ENCODE data around the gene PFDN2.
A peak's percentile ranks its signal among the peaks of the same experiment; 100 is the strongest.
"Not testable (repeated sequence)": the region's sequence is repeated elsewhere in the genome, so short reads cannot be mapped to it uniquely, and the experiment has no call there.

Gene PFDN2

GRCh38 chr1:161121834-161122233 lies 4.0 kb upstream of the PFDN2 start:
- peaks cover 9% of the 10 kb centered on the region for H3K79me2 ChIP-seq (ENCODE audit: insufficient read depth, low read length)
- H3F3A ChIP-seq (ENCODE audit: insufficient read depth, low read length): no peaks in the 10 kb centered on the region
- TF ChIP-seq CTCF (IDR thresholded peaks at IDR 0.05; ENCODE audit: low read length) (no peak), EZH2 (IDR thresholded peaks at IDR 0.05; ENCODE audit: borderline replicate concordance, low read length) (no peak)
- H2AFZ ChIP-seq (ENCODE audit: low read length): no peak overlapping the region
- no peaks in the 10 kb centered on the region for H3K9me3 ChIP-seq (ENCODE audit: low read length)
- H3K36me3 ChIP-seq (ENCODE audit: insufficient read depth, low read length): peaks cover 63% of the 10 kb centered on the region
- H3K4me3 ChIP-seq (ENCODE audit: low read depth, low read length, poor library complexity, severe bottlenecking): no peak overlapping the region
- H3K27ac ChIP-seq (ENCODE audit: low read depth, low read length, poor library complexity, severe bottlenecking): no peak overlapping the region
- no peaks in the 10 kb centered on the region for H3K9me2 ChIP-seq (ENCODE audit: low read depth, low read length)
- H4K20me1 ChIP-seq (ENCODE audit: insufficient read depth, low read length): no peaks in the 10 kb centered on the region
- H3K4me2 ChIP-seq (ENCODE audit: low read length): no peak overlapping the region
- peaks cover 19% of the 10 kb centered on the region for H3K4me1 ChIP-seq (ENCODE audit: insufficient read depth, low read length, severe bottlenecking)
- H3K27me3 ChIP-seq (ENCODE audit: insufficient read depth, low read length): no peaks in the 10 kb centered on the region
- H3K9ac ChIP-seq (ENCODE audit: low read length): no peak overlapping the region

GRCh38 chr1:161121042-161121650 lies 3.3 kb upstream of the PFDN2 start:
- H2AFZ ChIP-seq (ENCODE audit: low read length): no peak overlapping the region
- H3K4me2 ChIP-seq (ENCODE audit: low read length): no peak overlapping the region
- H3K79me2 ChIP-seq (ENCODE audit: insufficient read depth, low read length): peaks cover 16% of the 10 kb centered on the region
- no peak overlapping the region for H3K4me3 ChIP-seq (ENCODE audit: low read depth, low read length, poor library complexity, severe bottlenecking)
- no peak overlapping the region for H3K27ac ChIP-seq (ENCODE audit: low read depth, low read length, poor library complexity, severe bottlenecking)
- H3K9ac ChIP-seq (ENCODE audit: low read length): no peak overlapping the region
- no peaks in the 10 kb centered on the region for H3K9me2 ChIP-seq (ENCODE audit: low read depth, low read length)
- peaks cover 26% of the 10 kb centered on the region for H3K4me1 ChIP-seq (ENCODE audit: insufficient read depth, low read length, severe bottlenecking)
- H4K20me1 ChIP-seq (ENCODE audit: insufficient read depth, low read length): no peaks in the 10 kb centered on the region
- no peaks in the 10 kb centered on the region for H3F3A ChIP-seq (ENCODE audit: insufficient read depth, low read length)
- H3K36me3 ChIP-seq (ENCODE audit: insufficient read depth, low read length): peaks cover 64% of the 10 kb centered on the region
- H3K9me3 ChIP-seq (ENCODE audit: low read length): no peaks in the 10 kb centered on the region
- TF ChIP-seq EZH2 (IDR thresholded peaks at IDR 0.05; ENCODE audit: borderline replicate concordance, low read length) (no peak), CTCF (IDR thresholded peaks at IDR 0.05; ENCODE audit: low read length) (no peak)
- H3K27me3 ChIP-seq (ENCODE audit: insufficient read depth, low read length): no peaks in the 10 kb centered on the region

- no peak overlapping the region for H2AFZ ChIP-seq (ENCODE audit: low read length)
Observed at GRCh38 chr1:161119092-161119903, 1.5 kb upstream of the PFDN2 start.

GRCh38 chr1:161115961-161116360 lies 1.9 kb downstream of the PFDN2 start:
- H3K4me3 ChIP-seq (ENCODE audit: low read depth, low read length, poor library complexity, severe bottlenecking): peak overlapping the region; percentile 97
- H3K9ac ChIP-seq (ENCODE audit: low read length); H2AFZ ChIP-seq (ENCODE audit: low read length); H3K9me3 ChIP-seq (ENCODE audit: low read length); H3K27me3 ChIP-seq (ENCODE audit: insufficient read depth, low read length); H3F3A ChIP-seq (ENCODE audit: insufficient read depth, low read length); H4K20me1 ChIP-seq (ENCODE audit: insufficient read depth, low read length); H3K27ac ChIP-seq (ENCODE audit: low read depth, low read length, poor library complexity, severe bottlenecking); H3K4me2 ChIP-seq (ENCODE audit: low read length); H3K9me2 ChIP-seq (ENCODE audit: low read depth, low read length): not testable (repeated sequence)
- peaks cover 54% of the 10 kb centered on the region for H3K4me1 ChIP-seq (ENCODE audit: insufficient read depth, low read length, severe bottlenecking)
- peaks cover 65% of the 10 kb centered on the region for H3K79me2 ChIP-seq (ENCODE audit: insufficient read depth, low read length)
- H3K36me3 ChIP-seq (ENCODE audit: insufficient read depth, low read length): peaks cover 42% of the 10 kb centered on the region

More at GRCh38 chr1:161119092-161119903, 1.5 kb upstream of the PFDN2 start:
- no peaks in the 10 kb centered on the region for H3K9me2 ChIP-seq (ENCODE audit: low read depth, low read length)
- no peaks in the 10 kb centered on the region for H3K9me3 ChIP-seq (ENCODE audit: low read length)
- no peaks in the 10 kb centered on the region for H3K27me3 ChIP-seq (ENCODE audit: insufficient read depth, low read length)
- peak overlapping the region; percentile 64 for H3K27ac ChIP-seq (ENCODE audit: low read depth, low read length, poor library complexity, severe bottlenecking)
- peaks cover 44% of the 10 kb centered on the region for H3K4me1 ChIP-seq (ENCODE audit: insufficient read depth, low read length, severe bottlenecking)
- H3K9ac ChIP-seq (ENCODE audit: low read length): peak overlapping the region; percentile 95
- peak overlapping the region; percentile 92 for H3K4me2 ChIP-seq (ENCODE audit: low read length)
- H3K4me3 ChIP-seq (ENCODE audit: low read depth, low read length, poor library complexity, severe bottlenecking): peak overlapping the region; percentile 97
- no peaks in the 10 kb centered on the region for H3F3A ChIP-seq (ENCODE audit: insufficient read depth, low read length)
- H4K20me1 ChIP-seq (ENCODE audit: insufficient read depth, low read length): no peaks in the 10 kb centered on the region
- H3K79me2 ChIP-seq (ENCODE audit: insufficient read depth, low read length): peaks cover 34% of the 10 kb centered on the region
- peaks cover 63% of the 10 kb centered on the region for H3K36me3 ChIP-seq (ENCODE audit: insufficient read depth, low read length)
- no peak for TF ChIP-seq EZH2 (IDR thresholded peaks at IDR 0.05; ENCODE audit: borderline replicate concordance, low read length)
- peak; percentile 52 for TF ChIP-seq CTCF (IDR thresholded peaks at IDR 0.05; ENCODE audit: low read length)
